Measurements from ENCODE around the gene LOC101059915. TPM values are rescaled to one million over a fixed set of nuclear protein-coding genes. Genes with fewer than 3 reads are reported as not detected.

Gene LOC101059915

Other genes starting within 250 kb of the LOC101059915 start
- gene OGT, start 134.4 kb upstream of the LOC101059915 start, total RNA-seq, result 86.6 and 115 TPM in 2 replicates
- gene GCNA, start 89.1 kb upstream of the LOC101059915 start, total RNA-seq, result 0.59 and 2.3 TPM in 2 replicates
- not detected in 2 replicates for gene CXCR3, start 49.0 kb upstream of the LOC101059915 start, total RNA-seq
- gene CXorf49, start 50.7 kb downstream of the LOC101059915 start, total RNA-seq, result not detected in 2 replicates
- not detected in 2 replicates for gene CXorf49B, start 95.8 kb downstream of the LOC101059915 start, total RNA-seq
- gene NHSL2, start 243.3 kb downstream of the LOC101059915 start, total RNA-seq, result 21.2 and 22.0 TPM in 2 replicates